ENCODE results near the gene RHBDL1. TPM values are rescaled to one million over a fixed set of nuclear protein-coding genes. Genes with fewer than 3 reads are reported as not detected.
A peak's percentile ranks its signal among the peaks of the same experiment; 100 is the strongest.

Gene RHBDL1
- total and polyA plus RNA-seq, 2 experiments from 2014 or later, result 2.6 to 12.9 TPM

DNA sequence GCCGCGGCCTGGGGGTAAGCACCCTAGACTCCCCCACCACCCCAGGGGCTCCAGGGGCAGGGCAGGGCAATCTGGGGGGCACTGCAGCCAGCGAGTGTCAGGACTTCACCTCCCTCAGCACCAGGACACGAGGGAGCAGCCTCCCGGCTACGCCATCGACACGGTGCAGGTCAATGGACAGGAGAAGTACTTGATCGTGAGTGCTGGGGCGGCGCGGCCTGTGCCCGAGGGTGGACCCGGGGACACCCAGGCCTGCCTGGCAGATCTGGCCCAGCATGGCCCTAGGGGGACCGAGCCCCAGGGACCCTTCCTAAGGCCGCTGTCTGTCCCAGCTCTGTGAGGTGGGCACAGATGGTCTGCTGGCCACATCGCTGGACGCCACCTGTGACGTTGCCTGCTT lies 3.1 kb upstream of the RHBDL1 start:
- Histone ChIP-seq H3K27me3 (no peaks in the 10 kb centered on the region), H3K4me1 (ENCODE audit: low read depth) (peaks cover 5% of the 10 kb centered on the region), H3K36me3 (peaks cover 35% of the 10 kb centered on the region), H3K4me3 (no peak overlapping the region), H3K27ac (no peak overlapping the region), H3K9me3 (ENCODE audit: low read depth) (no peaks in the 10 kb centered on the region)
- TF ChIP-seq, protein P1, sequence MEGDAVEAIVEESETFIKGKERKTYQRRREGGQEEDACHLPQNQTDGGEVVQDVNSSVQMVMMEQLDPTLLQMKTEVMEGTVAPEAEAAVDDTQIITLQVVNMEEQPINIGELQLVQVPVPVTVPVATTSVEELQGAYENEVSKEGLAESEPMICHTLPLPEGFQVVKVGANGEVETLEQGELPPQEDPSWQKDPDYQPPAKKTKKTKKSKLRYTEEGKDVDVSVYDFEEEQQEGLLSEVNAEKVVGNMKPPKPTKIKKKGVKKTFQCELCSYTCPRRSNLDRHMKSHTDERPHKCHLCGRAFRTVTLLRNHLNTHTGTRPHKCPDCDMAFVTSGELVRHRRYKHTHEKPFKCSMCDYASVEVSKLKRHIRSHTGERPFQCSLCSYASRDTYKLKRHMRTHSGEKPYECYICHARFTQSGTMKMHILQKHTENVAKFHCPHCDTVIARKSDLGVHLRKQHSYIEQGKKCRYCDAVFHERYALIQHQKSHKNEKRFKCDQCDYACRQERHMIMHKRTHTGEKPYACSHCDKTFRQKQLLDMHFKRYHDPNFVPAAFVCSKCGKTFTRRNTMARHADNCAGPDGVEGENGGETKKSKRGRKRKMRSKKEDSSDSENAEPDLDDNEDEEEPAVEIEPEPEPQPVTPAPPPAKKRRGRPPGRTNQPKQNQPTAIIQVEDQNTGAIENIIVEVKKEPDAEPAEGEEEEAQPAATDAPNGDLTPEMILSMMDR (IDR thresholded peaks at IDR 0.05; ENCODE audit: low read depth, low read length), result no peak
- no peak for DNase-seq (ENCODE audit: low read depth in 1 of 2, low spot score in 1 of 2)

DNA sequence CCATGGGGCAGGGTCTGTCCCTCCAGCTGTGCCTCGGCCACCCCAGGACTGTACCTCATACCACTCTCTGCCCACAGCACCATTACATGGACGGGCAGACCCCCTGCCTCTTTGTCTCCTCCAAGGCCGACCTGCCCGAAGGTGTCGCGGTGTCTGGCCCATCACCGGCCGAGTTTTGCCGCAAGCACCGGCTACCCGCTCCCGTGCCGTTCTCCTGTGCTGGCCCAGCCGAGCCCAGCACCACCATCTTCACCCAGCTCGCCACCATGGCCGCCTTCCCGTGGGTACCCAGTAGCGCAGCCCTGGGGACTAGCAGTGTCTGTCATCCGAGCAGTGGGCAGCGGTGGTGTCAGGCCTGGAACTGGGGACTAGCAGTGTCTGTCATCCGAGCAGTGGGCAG lies 2.6 kb upstream of the RHBDL1 start:
- TF ChIP-seq, protein P1 (IDR thresholded peaks at IDR 0.05; ENCODE audit: low read depth, low read length), result no peak
- DNase-seq (ENCODE audit: low read depth in 1 of 2, low spot score in 1 of 2), result no peak
- no peak overlapping the region for H3K4me3 ChIP-seq
- peaks cover 35% of the 10 kb centered on the region for H3K36me3 ChIP-seq
- no peaks in the 10 kb centered on the region for H3K9me3 ChIP-seq (ENCODE audit: low read depth)
- H3K27ac ChIP-seq, result no peak overlapping the region
- H3K4me1 ChIP-seq (ENCODE audit: low read depth), result peaks cover 5% of the 10 kb centered on the region
- H3K27me3 ChIP-seq, result no peaks in the 10 kb centered on the region

DNA sequence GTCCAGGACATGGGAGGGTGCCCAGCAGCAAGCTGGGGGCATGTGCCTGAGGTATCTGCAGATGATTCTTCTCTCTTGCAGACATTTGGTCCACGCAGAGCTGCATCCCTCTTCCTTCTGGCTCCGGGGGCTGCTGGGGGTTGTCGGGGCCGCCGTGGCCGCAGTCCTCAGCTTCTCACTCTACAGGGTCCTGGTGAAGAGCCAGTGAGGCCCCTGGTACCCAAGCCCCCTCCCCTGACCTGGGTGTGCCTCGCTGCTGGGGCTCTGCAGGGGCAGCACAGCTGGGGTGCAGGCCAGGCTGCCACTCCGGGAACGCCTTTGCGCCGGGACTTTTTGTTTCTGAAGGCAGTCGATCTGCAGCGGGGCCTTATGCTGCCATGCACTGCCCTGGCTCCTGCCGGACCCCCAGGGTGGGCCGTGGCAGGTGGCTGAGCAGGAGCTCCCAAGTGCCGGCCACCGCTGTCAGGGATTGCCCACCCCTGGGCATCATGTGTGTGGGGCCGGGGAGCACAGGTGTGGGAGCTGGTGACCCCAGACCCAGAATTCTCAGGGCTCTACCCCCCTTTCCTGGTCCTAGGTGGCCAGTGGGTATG lies 2.0 kb upstream of the RHBDL1 start:
- TF ChIP-seq, protein P1 (IDR thresholded peaks at IDR 0.05; ENCODE audit: low read depth, low read length), result no peak
- Histone ChIP-seq H3K4me3 (no peak overlapping the region), H3K27me3 (no peaks in the 10 kb centered on the region), H3K36me3 (peaks cover 35% of the 10 kb centered on the region), H3K9me3 (ENCODE audit: low read depth) (no peaks in the 10 kb centered on the region), H3K4me1 (ENCODE audit: low read depth) (peaks cover 5% of the 10 kb centered on the region), H3K27ac (no peak overlapping the region)
- no peak for DNase-seq (ENCODE audit: low read depth in 1 of 2, low spot score in 1 of 2)

DNA sequence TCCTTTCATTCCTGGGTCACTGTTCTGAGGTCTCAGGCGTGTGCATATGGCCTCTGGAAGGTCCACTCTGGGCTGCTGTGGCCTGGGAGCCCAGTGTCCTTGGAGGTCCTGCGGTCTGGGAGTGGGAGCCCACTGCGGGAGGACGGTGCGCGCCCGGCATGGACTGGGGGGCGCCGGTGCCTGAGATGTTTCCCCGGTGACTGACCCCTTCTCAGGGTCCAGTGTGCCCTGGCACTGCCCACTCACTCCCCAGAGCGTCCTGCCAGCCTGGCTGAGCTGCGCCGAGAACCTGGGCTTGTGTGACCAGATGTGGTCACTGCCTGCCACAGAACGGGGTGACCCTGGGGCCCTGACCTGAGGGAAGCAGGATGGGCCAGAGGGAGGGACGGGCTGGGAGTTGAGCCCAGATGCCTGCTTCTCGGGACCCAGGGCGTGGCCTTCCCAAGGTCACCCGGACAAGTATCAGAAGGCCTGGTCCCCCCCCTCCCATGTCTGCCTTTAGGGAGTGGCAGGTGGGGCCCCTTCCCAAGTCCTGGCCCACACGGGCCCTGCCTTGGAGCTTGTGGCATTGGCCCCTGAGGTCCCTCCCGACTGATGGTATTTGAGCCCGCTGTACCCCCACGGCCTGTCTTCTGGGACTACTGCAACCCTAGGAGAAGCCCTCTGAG lies 1.1 kb upstream of the RHBDL1 start:
- TF ChIP-seq, protein P1 (IDR thresholded peaks at IDR 0.05; ENCODE audit: low read depth, low read length), result no peak
- DNase-seq (ENCODE audit: low read depth in 1 of 2, low spot score in 1 of 2), result no peak
- H3K27ac ChIP-seq, result no peak overlapping the region
- peaks cover 35% of the 10 kb centered on the region for H3K36me3 ChIP-seq
- peaks cover 7% of the 10 kb centered on the region for H3K4me1 ChIP-seq (ENCODE audit: low read depth)
- H3K9me3 ChIP-seq (ENCODE audit: low read depth), result no peaks in the 10 kb centered on the region
- H3K4me3 ChIP-seq, result no peak overlapping the region
- H3K27me3 ChIP-seq, result no peaks in the 10 kb centered on the region

DNA sequence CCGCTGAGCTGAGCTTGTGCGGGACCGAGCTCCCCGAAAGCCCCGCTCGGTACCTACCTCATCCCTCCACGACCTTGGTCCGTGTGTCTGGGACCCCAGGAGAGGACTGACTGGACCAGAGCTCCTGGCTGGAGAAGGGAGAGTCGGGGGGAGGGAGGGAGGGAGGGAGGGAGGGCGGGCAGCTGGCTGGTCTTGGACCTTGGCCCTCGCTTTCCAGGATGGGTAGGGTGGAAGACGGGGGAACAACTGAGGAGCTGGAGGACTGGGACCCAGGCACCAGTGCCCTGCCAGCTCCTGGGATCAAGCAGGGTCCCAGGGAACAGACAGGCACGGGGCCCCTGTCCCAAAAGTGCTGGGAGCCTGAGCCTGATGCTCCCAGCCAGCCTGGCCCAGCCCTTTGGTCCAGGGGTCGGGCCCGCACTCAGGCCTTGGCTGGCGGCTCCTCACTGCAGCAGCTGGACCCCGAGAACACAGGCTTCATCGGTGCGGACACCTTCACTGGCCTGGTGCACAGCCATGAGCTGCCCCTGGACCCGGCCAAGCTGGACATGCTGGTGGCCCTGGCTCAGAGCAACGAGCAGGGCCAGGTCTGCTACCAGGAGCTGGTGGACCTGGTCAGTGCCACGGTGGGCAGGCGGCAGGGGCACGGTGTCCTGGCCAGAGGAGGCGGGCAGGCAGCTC lies 553 bp downstream of the RHBDL1 start:
- TF ChIP-seq, protein P1 (IDR thresholded peaks at IDR 0.05; ENCODE audit: low read depth, low read length), result no peak
- H3K27ac ChIP-seq, result no peak overlapping the region
- peak overlapping the region; percentile 23 for H3K4me3 ChIP-seq
- H3K27me3 ChIP-seq, result no peaks in the 10 kb centered on the region
- peaks cover 18% of the 10 kb centered on the region for H3K36me3 ChIP-seq
- no peak for DNase-seq (ENCODE audit: low read depth in 1 of 2, low spot score in 1 of 2)
- no peaks in the 10 kb centered on the region for H3K9me3 ChIP-seq (ENCODE audit: low read depth)
- peaks cover 8% of the 10 kb centered on the region for H3K4me1 ChIP-seq (ENCODE audit: low read depth)

Data from cardiac muscle cell (in vitro differentiated cells and primary cell).